ENCODE measurements around the gene TAF11L9. TPM values are rescaled to one million over a fixed set of nuclear protein-coding genes. Genes with fewer than 3 reads are reported as not detected.
"Not testable (repeated sequence)": the region's sequence is repeated elsewhere in the genome, so short reads cannot be mapped to it uniquely, and the experiment has no call there.

Gene TAF11L9
- not detected for total RNA-seq

GRCh38 chr5:17594255-17594654, at the start of gene TAF11L9:
TSS of gene TAF11L9 (minus strand) at chr5:17594394.
- POLR2A ChIA-PET; H3K27ac Mint-ChIP-seq; H3K4me3 Mint-ChIP-seq; DNase-seq; H3K4me1 Mint-ChIP-seq (ENCODE audit: low read depth); H3K36me3 Mint-ChIP-seq (ENCODE audit: low read depth); ATAC-seq; H3K9me3 Mint-ChIP-seq (ENCODE audit: insufficient read depth); H3K27me3 Mint-ChIP-seq (ENCODE audit: low read depth); CTCF ChIA-PET: not testable (repeated sequence)

GRCh38 chr5:17634160-17634559, 40.0 kb upstream of the TAF11L9 start, which contains the start of gene TAF11L14:
TSS of gene TAF11L14 (plus strand) at chr5:17634460.
- CTCF ChIA-PET: no interaction called here
- no peak for ATAC-seq
- Mint-ChIP-seq H3K36me3 (ENCODE audit: low read depth) (no peaks in the 10 kb centered on the region), H3K27me3 (ENCODE audit: low read depth) (no peaks in the 10 kb centered on the region), H3K4me1 (ENCODE audit: low read depth) (no peaks in the 10 kb centered on the region), H3K4me3 (no peak within 1 kb of the TSS), H3K27ac (no peak within 1 kb of the TSS), H3K9me3 (ENCODE audit: insufficient read depth) (peaks cover 5% of the 10 kb centered on the region)
- POLR2A ChIA-PET: no interaction called here
- no peak for DNase-seq

DNA sequence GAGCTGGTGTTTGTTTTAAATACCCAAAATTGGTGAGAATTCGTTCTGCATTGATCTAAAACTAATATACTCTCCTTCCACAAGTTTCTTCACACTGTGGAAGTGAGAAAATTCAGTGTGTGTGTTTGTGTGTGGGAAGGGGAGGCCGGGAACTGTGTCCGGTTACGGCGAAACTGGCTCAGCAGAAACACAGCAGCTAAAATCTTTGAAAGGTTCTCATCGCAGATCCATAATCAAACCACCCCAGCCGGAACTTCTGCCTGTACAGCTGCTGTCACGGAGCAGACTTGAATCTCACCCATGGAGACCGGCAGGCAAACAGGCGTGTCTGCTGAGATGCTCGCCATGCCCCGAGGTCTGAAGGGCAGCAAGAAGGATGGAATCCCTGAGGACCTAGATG, 37.6 kb upstream of the TAF11L9 start, which contains the start of gene TAF11L13:
TSS of gene TAF11L13 (plus strand) at position 301 of the 400 bp plus-strand sequence.
- H3K4me3 Mint-ChIP-seq; H3K27me3 Mint-ChIP-seq (ENCODE audit: low read depth); POLR2A ChIA-PET; CTCF ChIA-PET; H3K9me3 Mint-ChIP-seq (ENCODE audit: insufficient read depth); H3K4me1 Mint-ChIP-seq (ENCODE audit: low read depth); H3K27ac Mint-ChIP-seq; H3K36me3 Mint-ChIP-seq (ENCODE audit: low read depth); DNase-seq; ATAC-seq: not testable (repeated sequence)

GRCh38 chr5:17625686-17626085, 31.5 kb upstream of the TAF11L9 start:
- POLR2A ChIA-PET: no interaction called here
- CTCF ChIA-PET: no interaction called here
- no peaks in the 10 kb centered on the region for H3K27me3 Mint-ChIP-seq (ENCODE audit: low read depth)
- H3K4me3 Mint-ChIP-seq: no peak overlapping the region
- no peaks in the 10 kb centered on the region for H3K4me1 Mint-ChIP-seq (ENCODE audit: low read depth)
- no peak overlapping the region for H3K27ac Mint-ChIP-seq
- H3K9me3 Mint-ChIP-seq (ENCODE audit: insufficient read depth): peaks cover 4% of the 10 kb centered on the region
- no peaks in the 10 kb centered on the region for H3K36me3 Mint-ChIP-seq (ENCODE audit: low read depth)
- DNase-seq (no peak), ATAC-seq (no peak)

- no peaks in the 10 kb centered on the region for H3K4me1 Mint-ChIP-seq (ENCODE audit: low read depth)
- no peak overlapping the region for H3K4me3 Mint-ChIP-seq
- POLR2A ChIA-PET: no interaction called here
- DNase-seq (no peak), ATAC-seq (no peak)
- H3K36me3 Mint-ChIP-seq (ENCODE audit: low read depth): no peaks in the 10 kb centered on the region
- peaks cover 10% of the 10 kb centered on the region for H3K9me3 Mint-ChIP-seq (ENCODE audit: insufficient read depth)
- CTCF ChIA-PET: no interaction called here
- no peaks in the 10 kb centered on the region for H3K27me3 Mint-ChIP-seq (ENCODE audit: low read depth)
- H3K27ac Mint-ChIP-seq: no peak overlapping the region
Observed at GRCh38 chr5:17620627-17621026, 26.4 kb upstream of the TAF11L9 start.

DNA sequence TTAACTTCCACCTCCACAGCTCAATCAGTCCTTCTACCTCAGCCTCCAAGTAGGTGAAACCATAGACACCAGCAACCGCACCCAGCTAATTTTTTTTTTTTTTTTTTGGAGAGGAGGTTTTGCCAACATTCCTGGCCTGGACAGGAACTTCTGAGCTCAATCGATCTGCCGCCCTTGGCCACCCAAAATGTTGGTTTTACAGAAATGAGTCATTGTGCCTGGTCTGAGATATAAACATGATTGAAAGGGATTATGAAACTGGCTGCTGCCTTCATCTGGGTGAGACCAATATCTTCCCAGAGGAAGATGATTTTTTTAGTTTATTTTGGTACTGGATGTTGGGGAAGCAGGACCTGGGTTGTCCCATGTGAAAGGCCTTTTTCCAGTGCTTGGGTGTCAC, 25.2 kb upstream of the TAF11L9 start:
- Mint-ChIP-seq H3K27ac (no peak overlapping the region), H3K36me3 (ENCODE audit: low read depth) (no peaks in the 10 kb centered on the region), H3K4me3 (no peak overlapping the region), H3K4me1 (ENCODE audit: low read depth) (no peaks in the 10 kb centered on the region), H3K27me3 (ENCODE audit: low read depth) (no peaks in the 10 kb centered on the region), H3K9me3 (ENCODE audit: insufficient read depth) (peaks cover 6% of the 10 kb centered on the region)
- DNase-seq (no peak), ATAC-seq (no peak)
- ChIA-PET POLR2A (no interaction called here), CTCF (no interaction called here)

DNA sequence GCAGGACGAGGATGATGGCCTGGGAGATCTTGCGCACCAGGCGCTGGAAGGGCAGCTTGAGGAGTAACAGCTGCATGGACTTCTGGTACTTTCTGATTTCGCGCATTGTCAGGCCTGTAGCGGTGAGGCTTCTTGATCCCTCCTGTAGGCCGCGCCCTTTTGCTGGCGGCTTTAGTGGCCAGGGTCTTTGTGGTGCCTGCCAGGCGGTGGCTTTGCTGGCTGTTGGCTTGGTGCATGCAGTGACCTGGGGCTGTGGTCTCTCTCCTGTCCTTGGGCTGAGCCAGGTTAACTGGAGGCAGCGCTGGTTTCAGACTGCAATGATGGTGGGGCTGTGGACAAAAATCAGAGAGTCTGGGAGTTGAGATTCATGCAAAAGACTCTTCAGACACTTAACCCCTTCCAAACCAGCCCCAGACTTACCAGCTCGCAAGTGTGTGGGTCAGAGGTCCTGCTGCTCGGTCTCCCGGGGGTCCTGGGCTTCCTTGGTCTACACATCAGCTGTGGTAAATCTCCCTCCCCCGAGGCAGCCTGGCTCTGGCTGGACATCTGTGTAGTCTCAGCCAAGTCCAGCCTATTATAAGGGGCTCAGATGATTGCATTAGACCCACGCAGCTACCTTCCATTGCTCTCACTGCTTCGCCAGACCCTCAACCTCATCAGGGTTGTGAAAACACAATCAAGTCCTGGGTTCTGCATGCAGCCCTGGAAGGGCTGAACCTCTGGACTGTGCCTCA, 20.8 kb upstream of the TAF11L9 start:
- ATAC-seq (no peak), DNase-seq (no peak)
- Mint-ChIP-seq H3K4me3 (no peak overlapping the region), H3K36me3 (ENCODE audit: low read depth) (no peaks in the 10 kb centered on the region), H3K27me3 (ENCODE audit: low read depth) (no peaks in the 10 kb centered on the region), H3K9me3 (ENCODE audit: insufficient read depth) (peaks cover 6% of the 10 kb centered on the region), H3K4me1 (ENCODE audit: low read depth) (no peaks in the 10 kb centered on the region), H3K27ac (no peak overlapping the region)
- CTCF ChIA-PET: no interaction called here
- POLR2A ChIA-PET: no interaction called here

GRCh38 chr5:17610092-17610491, 15.9 kb upstream of the TAF11L9 start, which contains the start of gene TAF11L12:
TSS of gene TAF11L12 (plus strand) at chr5:17610392.
- H3K27ac Mint-ChIP-seq; H3K4me1 Mint-ChIP-seq (ENCODE audit: low read depth); H3K27me3 Mint-ChIP-seq (ENCODE audit: low read depth); H3K36me3 Mint-ChIP-seq (ENCODE audit: low read depth); POLR2A ChIA-PET; ATAC-seq; H3K9me3 Mint-ChIP-seq (ENCODE audit: insufficient read depth); CTCF ChIA-PET; H3K4me3 Mint-ChIP-seq; DNase-seq: not testable (repeated sequence)

- H3K27ac Mint-ChIP-seq; H3K27me3 Mint-ChIP-seq (ENCODE audit: low read depth); POLR2A ChIA-PET; CTCF ChIA-PET; H3K36me3 Mint-ChIP-seq (ENCODE audit: low read depth); ATAC-seq; H3K4me3 Mint-ChIP-seq; DNase-seq; H3K4me1 Mint-ChIP-seq (ENCODE audit: low read depth): not testable (repeated sequence)
- peaks cover 10% of the 10 kb centered on the region for H3K9me3 Mint-ChIP-seq (ENCODE audit: insufficient read depth)
Observed at GRCh38 chr5:17607461-17607860, 13.3 kb upstream of the TAF11L9 start.

DNA sequence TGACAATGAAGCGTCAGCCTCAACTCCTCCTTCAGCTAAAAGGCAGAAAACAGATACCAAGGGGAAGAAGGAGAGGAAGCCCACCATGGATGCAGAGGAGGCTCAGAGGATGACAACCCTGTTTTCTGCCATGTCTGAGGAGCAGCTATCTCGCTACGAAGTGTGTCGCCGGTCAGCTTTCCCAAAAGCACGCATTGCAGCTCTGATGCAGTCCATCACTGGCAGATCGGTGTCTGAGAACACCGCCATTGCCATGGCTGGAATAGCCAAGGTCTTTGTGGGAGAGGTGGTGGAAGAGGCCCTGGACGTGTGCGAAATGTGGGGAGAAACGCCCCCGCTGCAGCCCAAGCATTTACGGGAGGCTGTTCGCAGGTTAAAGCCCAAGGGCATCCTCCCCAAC, 10.8 kb upstream of the TAF11L9 start:
- DNase-seq (no peak), ATAC-seq (no peak)
- Mint-ChIP-seq H3K4me1 (ENCODE audit: low read depth) (no peaks in the 10 kb centered on the region), H3K27ac (no peak overlapping the region), H3K36me3 (ENCODE audit: low read depth) (no peaks in the 10 kb centered on the region), H3K9me3 (ENCODE audit: insufficient read depth) (peaks cover 18% of the 10 kb centered on the region), H3K27me3 (ENCODE audit: low read depth) (no peaks in the 10 kb centered on the region), H3K4me3 (no peak overlapping the region)
- ChIA-PET CTCF (no interaction called here), POLR2A (no interaction called here)

DNA sequence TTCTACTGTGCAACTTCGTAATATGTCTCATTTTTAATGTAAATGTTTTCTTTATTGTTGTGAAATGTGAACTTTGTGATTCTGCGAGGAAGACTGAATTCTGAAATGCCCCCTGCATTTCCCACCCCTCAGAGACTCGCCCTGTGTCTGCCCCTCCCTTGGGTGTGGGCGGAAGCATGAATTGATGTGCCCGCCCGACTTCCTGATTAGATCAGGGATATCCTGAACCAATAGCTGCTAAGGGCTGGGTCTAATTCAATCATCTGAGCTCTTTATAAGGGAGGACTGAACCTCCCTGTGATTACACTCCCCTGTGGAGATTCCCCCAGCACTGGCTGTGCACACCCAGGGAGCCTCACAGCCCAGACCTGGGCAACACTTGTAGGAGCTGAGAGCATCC, 9.7 kb upstream of the TAF11L9 start, which contains the start of gene TAF11L11:
TSS of gene TAF11L11 (plus strand) at position 304 of the 400 bp plus-strand sequence.
- POLR2A ChIA-PET; H3K36me3 Mint-ChIP-seq (ENCODE audit: low read depth); H3K4me1 Mint-ChIP-seq (ENCODE audit: low read depth); H3K27ac Mint-ChIP-seq; CTCF ChIA-PET; DNase-seq; H3K27me3 Mint-ChIP-seq (ENCODE audit: low read depth); ATAC-seq; H3K4me3 Mint-ChIP-seq: not testable (repeated sequence)
- H3K9me3 Mint-ChIP-seq (ENCODE audit: insufficient read depth): peaks cover 24% of the 10 kb centered on the region

GRCh38 chr5:17597728-17598127, 3.5 kb upstream of the TAF11L9 start, which contains the start of gene TAF11L10:
TSS of gene TAF11L10 (minus strand) at chr5:17597828.
- POLR2A ChIA-PET; H3K4me1 Mint-ChIP-seq (ENCODE audit: low read depth): not testable (repeated sequence)

DNA sequence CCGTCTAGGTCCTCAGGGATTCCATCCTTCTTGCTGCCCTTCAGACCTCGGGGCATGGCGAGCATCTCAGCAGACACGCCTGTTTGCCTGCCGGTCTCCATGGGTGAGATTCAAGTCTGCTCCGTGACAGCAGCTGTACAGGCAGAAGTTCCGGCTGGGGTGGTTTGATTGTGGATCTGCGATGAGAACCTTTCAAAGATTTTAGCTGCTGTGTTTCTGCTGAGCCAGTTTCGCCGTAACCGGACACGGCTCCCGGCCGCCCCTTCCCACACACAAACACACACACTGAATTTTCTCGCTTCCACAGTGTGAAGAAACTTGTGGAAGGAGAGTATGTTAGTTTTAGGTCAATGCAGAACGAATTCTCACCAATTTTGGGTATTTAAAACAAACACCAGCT, 3.3 kb downstream of the TAF11L9 start, which contains the start of gene TAF11L8:
TSS of gene TAF11L8 (minus strand) at position 101 of the 400 bp plus-strand sequence.
- CTCF ChIA-PET; H3K4me3 Mint-ChIP-seq; POLR2A ChIA-PET; H3K27ac Mint-ChIP-seq; H3K4me1 Mint-ChIP-seq (ENCODE audit: low read depth); H3K9me3 Mint-ChIP-seq (ENCODE audit: insufficient read depth); DNase-seq; H3K36me3 Mint-ChIP-seq (ENCODE audit: low read depth); ATAC-seq; H3K27me3 Mint-ChIP-seq (ENCODE audit: low read depth): not testable (repeated sequence)

More at GRCh38 chr5:17597728-17598127, 3.5 kb upstream of the TAF11L9 start, which contains the start of gene TAF11L10:
- DNase-seq; H3K27ac Mint-ChIP-seq; ATAC-seq; H3K4me3 Mint-ChIP-seq; H3K36me3 Mint-ChIP-seq (ENCODE audit: low read depth); H3K27me3 Mint-ChIP-seq (ENCODE audit: low read depth); CTCF ChIA-PET: not testable (repeated sequence)
- peaks cover 15% of the 10 kb centered on the region for H3K9me3 Mint-ChIP-seq (ENCODE audit: insufficient read depth)

Data from activated CD8-positive, alpha-beta T cell treated with anti-CD3 and anti-CD28 coated beads, Interleukin-2, amount 10 ng/mL, durations not matched to agents 7 days and 5 days (primary cell).